Endothelial cell of umbilical vein (primary cell): ENCODE measurements around the gene ZNF764. TPM values are rescaled to one million over a fixed set of nuclear protein-coding genes. Genes with fewer than 3 reads are reported as not detected.

ENCODE experiments used
- BruUV-seq: library from RNA; stranded (reverse); fragments of 400-500 nt; replicated peaks from 2 replicates; lab custom pipeline; 2021; lab: Mats Ljungman, UMichigan
- CTCF ChIA-PET: fragments of 300-600, 350-600 bp; sonication (Branson Sonifier 250); formaldehyde crosslinking; loops from one replicate; lab custom pipeline; 2021; ENCODE audit warnings: antibody characterized with exemption, inconsistent platforms; lab: Charles Lee
- POLR2A ChIA-PET: fragments of 300-600, 350-600 bp; sonication (Branson Sonifier 250); formaldehyde crosslinking; loops from one replicate; lab custom pipeline; 2021; ENCODE audit warnings: antibody characterized with exemption, inconsistent platforms; lab: Charles Lee
- DNase-seq: peaks from one replicate; pipeline ENCODE4 v3.0.0-alpha.2; 2011; ENCODE audit warnings: low read depth, low spot score
- FAIRE-seq: peaks from 2 replicates; lab custom pipeline; 2011; peaks lifted over from hg19 to GRCh38; lab: Jason Lieb, UNC
- H2AFZ ChIP-seq: 2 replicates; pipeline ENCODE4 v1.6.0; 2012; ENCODE audit warnings: low read depth, low read length, control low read depth, inconsistent platforms
- H3K27ac ChIP-seq: 2 replicates; pipeline ENCODE4 v1.5.1; 2011; ENCODE audit warnings: low read depth, mild to moderate bottlenecking, control low read depth, low read length, moderate library complexity; ENCODE audit not compliant: insufficient read depth
- H3K27me3 ChIP-seq, 2 experiments: 2 replicates each; pipeline versions ENCODE4 v1.6.0 to v1.6.1; 2011; ENCODE audit warnings: low read length in 2 of 2, mixed read lengths in 1 of 2; ENCODE audit not compliant: control insufficient read depth in 2 of 2, insufficient read depth in 2 of 2
- H3K36me3 ChIP-seq, 2 experiments: 2 replicates in 1 of 2; 3 replicates in 1 of 2; pipeline ENCODE4 v1.5.1; 2011; ENCODE audit warnings: low read length in 2 of 2, mild to moderate bottlenecking in 1 of 2, moderate library complexity in 1 of 2; ENCODE audit not compliant: control insufficient read depth in 2 of 2, insufficient read depth in 2 of 2; ENCODE audit errors: extremely low read depth in 1 of 2
- H3K4me1 ChIP-seq: 3 replicates; pipeline ENCODE4 v1.5.1; 2011; ENCODE audit warnings: mild to moderate bottlenecking, low read length; ENCODE audit not compliant: control insufficient read depth, insufficient read depth; ENCODE audit errors: extremely low read depth
- H3K4me2 ChIP-seq: 2 replicates; pipeline ENCODE4 v1.6.1; 2011; ENCODE audit warnings: low read length, control low read depth, mixed read lengths; ENCODE audit not compliant: insufficient read depth
- H3K4me3 ChIP-seq, 3 experiments: fragments of 200-600 bp in 1 of 3; sonication (generic), shearing (Covaris generic) in 1 of 3; replicated peaks in 1 of 3; 2 replicates each; pipeline ENCODE4 v1.5.1; 2011 to 2016; ENCODE audit warnings: control low read depth in 3 of 3, low read length in 3 of 3, mild to moderate bottlenecking in 2 of 3, inconsistent platforms in 1 of 3, low read depth in 1 of 3, moderate library complexity in 1 of 3; ENCODE audit not compliant: insufficient read depth in 1 of 3
- H3K79me2 ChIP-seq: 2 replicates; pipeline ENCODE4 v1.6.0; 2012; ENCODE audit warnings: low read length, inconsistent platforms; ENCODE audit not compliant: control insufficient read depth, insufficient read depth
- H3K9ac ChIP-seq: replicated peaks from 2 replicates; pipeline ENCODE3; 2011; ENCODE audit warnings: low read length, control low read depth; ENCODE audit not compliant: insufficient read depth; ENCODE audit errors: extremely low read depth
- H3K9me1 ChIP-seq: replicated peaks from 3 replicates; pipeline ENCODE4 v1.6.0; 2011; ENCODE audit warnings: mild to moderate bottlenecking, low read length; ENCODE audit not compliant: control insufficient read depth, insufficient read depth; ENCODE audit errors: extremely low read depth
- H3K9me3 ChIP-seq: replicated peaks from 2 replicates; pipeline ENCODE4 v1.5.1; 2012; ENCODE audit warnings: low read length, inconsistent platforms; ENCODE audit not compliant: control insufficient read depth, insufficient read depth
- H4K20me1 ChIP-seq: replicated peaks from 2 replicates; pipeline ENCODE3; 2011; ENCODE audit warnings: mild to moderate bottlenecking, low read length; ENCODE audit not compliant: control insufficient read depth, insufficient read depth; ENCODE audit errors: extremely low read depth
- EZH2 ChIP-seq: IDR thresholded peaks from 2 replicates; pipeline ENCODE4 v1.6.1; 2012; ENCODE audit warnings: borderline replicate concordance, low read depth, mild to moderate bottlenecking, moderate library complexity, low read length, inconsistent platforms; ENCODE audit not compliant: severe bottlenecking
- FOS ChIP-seq: IDR thresholded peaks from 2 replicates; pipeline ENCODE4 v1.6.1; 2011; ENCODE audit warnings: mild to moderate bottlenecking, low read length, moderate library complexity, borderline replicate concordance; ENCODE audit not compliant: insufficient read depth
- GATA2 ChIP-seq: IDR thresholded peaks from 2 replicates; pipeline ENCODE4 v1.7.0; 2011; ENCODE audit warnings: low read depth, mild to moderate bottlenecking, moderate library complexity, mixed read lengths, low read length; ENCODE audit not compliant: insufficient read length, insufficient read depth
- MYC ChIP-seq: IDR thresholded peaks from one replicate; pipeline ENCODE4 v1.6.1; 2011; ENCODE audit warnings: mild to moderate bottlenecking, low read depth, low read length
- POLR2AphosphoS5 ChIP-seq: IDR thresholded peaks from 2 replicates; pipeline ENCODE4 v1.6.1; 2012; ENCODE audit warnings: low read depth, mild to moderate bottlenecking, control low read depth, low read length, moderate library complexity; ENCODE audit not compliant: insufficient read depth
- dilution Hi-C: fragments of 300-500 bp; cut with MboI; formaldehyde crosslinking; loops from one replicate; pipeline ENCODE4 v1.15.0; 2019; ENCODE audit warnings: low sequenced_read_pairs; ENCODE audit not compliant: extremely low pct_ligation_motif_present
- intact Hi-C: fragments of 100-400 bp; cut with micrococcal nuclease; formaldehyde crosslinking; loops from one replicate; pipeline ENCODE4 v1.10.0; 2022
- microRNA-seq: library from miRNA; unstranded; fragments of <30 nt; microRNA quantifications from one replicate; pipeline ENCODE4 v1.2.0, GENCODE V29; 2021; ENCODE audit warnings: borderline number of aligned reads, borderline replicate concordance
- polyA plus RNA-seq, 4 experiments: library from polyadenylated mRNA; depleted of rRNA in 3 of 4; stranded (reverse) in 3 of 4; unstranded in 1 of 4; fragments of >200 nt; gene quantifications; 2 replicates each; pipeline versions ENCODE4 v1.2.1 to v1.2.3, GENCODE V29; 2011 to 2012; ENCODE audit warnings: missing spikeins in 1 of 4
- small RNA-seq: library from RNA; depleted of rRNA; stranded (forward); fragments of <200 nt; gene quantifications from one replicate; pipeline ENCODE3, GENCODE V24; 2012; ENCODE audit warnings: low replicate concordance, low read depth; ENCODE audit not compliant: insufficient read depth, insufficient read length
- total RNA-seq: library from RNA; stranded (reverse); gene quantifications from 2 replicates; pipeline ENCODE4 v1.2.3, GENCODE V29; 2021
- TF ChIP-seq, protein P1 (sequence below): IDR thresholded peaks from 2 replicates; pipeline ENCODE4 v1.6.1; 2011; ENCODE audit not compliant: insufficient read depth, insufficient read length

The ZNF764 gene
- total and polyA plus RNA-seq, 2 donors (not counting 3 experiments of a cell fraction or from before 2014, with no cell fraction given): 5.0 to 12.1 TPM

DNA sequence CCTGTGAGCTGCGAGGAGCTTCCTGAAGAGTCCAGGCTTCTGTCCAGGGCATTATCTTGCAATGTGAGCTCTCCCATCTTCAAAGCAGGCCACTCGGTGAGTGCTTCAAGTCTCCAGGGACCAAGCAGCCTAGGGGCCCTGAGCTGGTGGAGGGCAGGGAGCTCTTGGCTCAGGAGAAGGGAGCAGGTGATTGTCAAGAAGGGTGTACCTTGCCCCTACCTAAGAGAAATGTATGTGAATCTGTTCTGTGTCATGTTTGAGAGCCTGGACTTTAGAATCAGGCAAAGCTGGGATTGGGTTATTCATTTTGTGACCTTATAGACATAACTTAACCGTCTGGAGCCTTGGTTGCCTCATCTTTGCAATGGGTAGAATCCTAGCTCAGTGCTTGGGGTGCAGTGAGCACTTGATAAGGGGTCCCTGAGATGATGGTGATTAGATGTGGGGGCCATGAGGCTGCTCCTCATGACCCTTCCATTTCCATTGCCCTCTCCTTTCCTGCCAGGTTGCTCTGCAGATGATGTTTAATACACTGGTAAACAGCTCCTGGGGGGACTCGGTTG is 47.7 kb downstream of the ZNF764 start:
- CTCF ChIA-PET: interaction anchor here (0.9 to 1.0 kb wide), 2 partner anchors 12 to 16 kb away, joined by 3 read pairs; partner anchors contain the start of gene ZNF768
- no TSS peak for BruUV-seq
- no peaks in the 10 kb centered on the region for H3K79me2 ChIP-seq

DNA sequence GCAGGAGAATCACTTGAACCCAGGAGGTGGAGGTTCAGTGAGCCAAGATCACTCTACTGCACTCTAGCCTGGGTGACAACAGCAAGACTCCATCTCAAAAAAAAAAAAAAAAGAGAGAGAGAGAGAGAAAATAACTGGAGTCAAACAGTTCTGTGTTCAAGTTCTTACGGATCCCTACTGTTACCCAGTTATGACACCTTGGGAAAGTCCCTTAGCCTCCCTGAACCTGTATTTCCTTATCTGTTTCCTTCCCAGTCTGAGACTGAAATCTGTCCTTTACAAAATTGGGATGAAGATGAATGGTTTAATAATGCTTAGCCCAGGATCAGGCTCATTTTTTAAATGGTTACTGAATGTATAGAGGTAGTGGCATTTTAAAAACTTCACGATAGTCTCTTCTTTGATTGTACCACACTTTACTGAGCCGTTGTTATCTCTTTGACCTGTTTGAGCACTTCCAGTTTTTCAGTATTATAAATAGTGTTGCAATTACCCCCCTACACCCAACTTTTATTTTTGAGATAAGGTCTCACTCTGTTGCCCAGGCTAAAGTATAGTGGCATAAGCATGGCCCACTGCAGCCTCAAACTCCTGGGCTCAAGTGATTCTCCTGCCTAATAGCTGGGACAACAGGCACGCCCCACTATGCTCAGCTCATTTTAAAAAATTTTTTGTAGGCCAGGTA is 49.0 kb downstream of the ZNF764 start:
- no peaks in the 10 kb centered on the region for H3K4me1 ChIP-seq
- no peak overlapping the region for H3K4me3 ChIP-seq
- POLR2A ChIA-PET: no interaction called here
- no peaks in the 10 kb centered on the region for H3K9me3 ChIP-seq
- CTCF ChIA-PET: interaction anchor here (1.3 to 1.4 kb wide), 2 partner anchors 10 to 89 kb away, joined by 3 to 4 read pairs; no protein-coding TSS in a partner anchor
- no peak overlapping the region for H3K9ac ChIP-seq
- no peak overlapping the region for H3K27ac ChIP-seq
- H3K79me2 ChIP-seq: no peaks in the 10 kb centered on the region
- FAIRE-seq: no peak
- BruUV-seq: no TSS peak
- TF ChIP-seq, protein P1, sequence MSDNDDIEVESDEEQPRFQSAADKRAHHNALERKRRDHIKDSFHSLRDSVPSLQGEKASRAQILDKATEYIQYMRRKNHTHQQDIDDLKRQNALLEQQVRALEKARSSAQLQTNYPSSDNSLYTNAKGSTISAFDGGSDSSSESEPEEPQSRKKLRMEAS: no peak
- TF ChIP-seq FOS (no peak), POLR2AphosphoS5 (no peak)
- intact Hi-C loops: no loop called here
- H3K4me2 ChIP-seq: no peak overlapping the region
- H3K36me3 ChIP-seq: no peaks in the 10 kb centered on the region
- DNase-seq: no peak
- H3K9me1 ChIP-seq: no peaks in the 10 kb centered on the region
- H3K27me3 ChIP-seq: peaks cover 0 to 11% of the 10 kb centered on the region in 2 experiments
- no peaks in the 10 kb centered on the region for H4K20me1 ChIP-seq
- dilution Hi-C loops: no loop called here
- H2AFZ ChIP-seq: no peak overlapping the region

More for the DNA sequence above, 47.7 kb downstream of the ZNF764 start:
- H3K9me1 ChIP-seq: no peaks in the 10 kb centered on the region
- H3K27ac ChIP-seq: no peak overlapping the region
- H3K9me3 ChIP-seq: no peaks in the 10 kb centered on the region
- H3K9ac ChIP-seq: no peak overlapping the region
- no peaks in the 10 kb centered on the region for H3K36me3 ChIP-seq
- no peak overlapping the region for H3K4me3 ChIP-seq
- FAIRE-seq (no peak), DNase-seq (no peak)
- intact Hi-C loops: no loop called here
- no peak for TF ChIP-seq EZH2
- TF ChIP-seq GATA2: no peak
- no peak for TF ChIP-seq MYC
- POLR2A ChIA-PET: no interaction called here
- H4K20me1 ChIP-seq: no peaks in the 10 kb centered on the region
- H3K4me2 ChIP-seq: no peak overlapping the region
- no peak overlapping the region for H2AFZ ChIP-seq
- dilution Hi-C loops: no loop called here
- H3K4me1 ChIP-seq: no peaks in the 10 kb centered on the region
- H3K27me3 ChIP-seq: peaks cover 0 to 7% of the 10 kb centered on the region in 2 experiments

Small RNAs within 50 kb of the gene (microRNA-seq; reads per million reads assigned to microRNA genes)
- not detected for gene MIR4518

Small RNAs within 50 kb of the gene (small RNA-seq; reads per million reads assigned to genes)
- not detected for gene AC093249.4
- gene MIR4518: not detected

Other genes starting within 250 kb of the ZNF764 start
- gene CD2BP2, start 203.1 kb downstream of the ZNF764 start, total RNA-seq: 75.7 and 76.4 TPM in 2 replicates
- gene CD2BP2, start 203.1 kb downstream of the ZNF764 start, polyA plus RNA-seq: 35.3 and 47.2 TPM in 2 replicates
- 57.4 and 63.0 TPM in 2 replicates for gene TBC1D10B, start 187.9 kb downstream of the ZNF764 start, total RNA-seq
- 37.0 and 37.1 TPM in 2 replicates for gene TBC1D10B, start 187.9 kb downstream of the ZNF764 start, polyA plus RNA-seq
- gene MYL11, start 183.6 kb downstream of the ZNF764 start, total RNA-seq: 1.3 TPM in 1 of 2 replicates, not detected in the other
- gene MYL11, start 183.6 kb downstream of the ZNF764 start, polyA plus RNA-seq: not detected in 2 replicates
- gene SEPTIN1, start 175.8 kb downstream of the ZNF764 start, total RNA-seq: 0.75 and 1.2 TPM in 2 replicates
- gene SEPTIN1, start 175.8 kb downstream of the ZNF764 start, polyA plus RNA-seq: 0.06 and 0.07 TPM in 2 replicates
- gene ZNF48, start 163.0 kb downstream of the ZNF764 start, total RNA-seq: 15.1 and 15.3 TPM in 2 replicates
- gene ZNF48, start 163.0 kb downstream of the ZNF764 start, polyA plus RNA-seq: 16.1 TPM in 2 replicates
- 10.3 and 11.7 TPM in 2 replicates for gene ZNF771, start 150.8 kb downstream of the ZNF764 start, total RNA-seq
- gene ZNF771, start 150.8 kb downstream of the ZNF764 start, polyA plus RNA-seq: 16.8 and 28.8 TPM in 2 replicates
- gene DCTPP1, start 128.3 kb downstream of the ZNF764 start, total RNA-seq: 65.2 and 68.0 TPM in 2 replicates
- 82.0 and 88.6 TPM in 2 replicates for gene DCTPP1, start 128.3 kb downstream of the ZNF764 start, polyA plus RNA-seq
- gene SEPHS2, start 112.5 kb downstream of the ZNF764 start, total RNA-seq: 32.0 and 32.8 TPM in 2 replicates
- 19.4 and 22.9 TPM in 2 replicates for gene SEPHS2, start 112.5 kb downstream of the ZNF764 start, polyA plus RNA-seq
- gene ITGAL, start 85.6 kb downstream of the ZNF764 start, total RNA-seq: not detected in 2 replicates
- gene ITGAL, start 85.6 kb downstream of the ZNF764 start, polyA plus RNA-seq: not detected in 2 replicates
- gene ZNF768, start 31.8 kb downstream of the ZNF764 start, total RNA-seq: 24.7 and 25.1 TPM in 2 replicates
- gene ZNF768, start 31.8 kb downstream of the ZNF764 start, polyA plus RNA-seq: 24.2 and 35.2 TPM in 2 replicates
- 7.2 and 8.6 TPM in 2 replicates for gene ZNF747, start 23.5 kb downstream of the ZNF764 start, total RNA-seq
- 6.4 and 7.0 TPM in 2 replicates for gene ZNF747, start 23.5 kb downstream of the ZNF764 start, polyA plus RNA-seq
- 10.5 and 10.9 TPM in 2 replicates for gene ZNF688, start 13.3 kb upstream of the ZNF764 start, total RNA-seq
- 5.4 and 7.5 TPM in 2 replicates for gene ZNF688, start 13.3 kb upstream of the ZNF764 start, polyA plus RNA-seq
- gene ZNF785, start 27.3 kb upstream of the ZNF764 start, total RNA-seq: 17.6 and 21.9 TPM in 2 replicates
- gene ZNF785, start 27.3 kb upstream of the ZNF764 start, polyA plus RNA-seq: 7.8 and 9.7 TPM in 2 replicates
- 6.8 and 8.4 TPM in 2 replicates for gene ZNF689, start 52.0 kb upstream of the ZNF764 start, total RNA-seq
- gene ZNF689, start 52.0 kb upstream of the ZNF764 start, polyA plus RNA-seq: 7.5 and 9.2 TPM in 2 replicates
- gene PRR14, start 92.6 kb upstream of the ZNF764 start, total RNA-seq: 57.0 and 70.0 TPM in 2 replicates
- gene PRR14, start 92.6 kb upstream of the ZNF764 start, polyA plus RNA-seq: 17.0 and 20.5 TPM in 2 replicates
- 68.6 and 72.5 TPM in 2 replicates for gene FBRS, start 100.1 kb upstream of the ZNF764 start, total RNA-seq
- 15.5 and 16.3 TPM in 2 replicates for gene FBRS, start 100.1 kb upstream of the ZNF764 start, polyA plus RNA-seq
- gene SRCAP, start 140.8 kb upstream of the ZNF764 start, total RNA-seq: 67.6 and 77.7 TPM in 2 replicates
- gene SRCAP, start 140.8 kb upstream of the ZNF764 start, polyA plus RNA-seq: 9.7 and 11.0 TPM in 2 replicates
- 33.0 and 34.1 TPM in 2 replicates for gene PHKG2, start 190.1 kb upstream of the ZNF764 start, total RNA-seq
- gene PHKG2, start 190.1 kb upstream of the ZNF764 start, polyA plus RNA-seq: 48.8 and 55.4 TPM in 2 replicates
- 6.5 and 7.2 TPM in 2 replicates for gene CFAP119, start 203.7 kb upstream of the ZNF764 start, total RNA-seq
- 9.5 and 13.7 TPM in 2 replicates for gene CFAP119, start 203.7 kb upstream of the ZNF764 start, polyA plus RNA-seq
- 97.0 and 102 TPM in 2 replicates for gene RNF40, start 203.9 kb upstream of the ZNF764 start, total RNA-seq
- gene RNF40, start 203.9 kb upstream of the ZNF764 start, polyA plus RNA-seq: 60.5 and 67.6 TPM in 2 replicates
- gene ZNF629, start 228.8 kb upstream of the ZNF764 start, total RNA-seq: 11.2 and 11.7 TPM in 2 replicates
- 5.2 and 5.6 TPM in 2 replicates for gene ZNF629, start 228.8 kb upstream of the ZNF764 start, polyA plus RNA-seq